ENCODE measurements around the gene PYCARD. TPM values are rescaled to one million over a fixed set of nuclear protein-coding genes. Genes with fewer than 3 reads are reported as not detected.
"Not testable (repeated sequence)": the region's sequence is repeated elsewhere in the genome, so short reads cannot be mapped to it uniquely, and the experiment has no call there.

PYCARD gene
- 88.2 and 147 TPM in 2 replicates for total RNA-seq

DNA sequence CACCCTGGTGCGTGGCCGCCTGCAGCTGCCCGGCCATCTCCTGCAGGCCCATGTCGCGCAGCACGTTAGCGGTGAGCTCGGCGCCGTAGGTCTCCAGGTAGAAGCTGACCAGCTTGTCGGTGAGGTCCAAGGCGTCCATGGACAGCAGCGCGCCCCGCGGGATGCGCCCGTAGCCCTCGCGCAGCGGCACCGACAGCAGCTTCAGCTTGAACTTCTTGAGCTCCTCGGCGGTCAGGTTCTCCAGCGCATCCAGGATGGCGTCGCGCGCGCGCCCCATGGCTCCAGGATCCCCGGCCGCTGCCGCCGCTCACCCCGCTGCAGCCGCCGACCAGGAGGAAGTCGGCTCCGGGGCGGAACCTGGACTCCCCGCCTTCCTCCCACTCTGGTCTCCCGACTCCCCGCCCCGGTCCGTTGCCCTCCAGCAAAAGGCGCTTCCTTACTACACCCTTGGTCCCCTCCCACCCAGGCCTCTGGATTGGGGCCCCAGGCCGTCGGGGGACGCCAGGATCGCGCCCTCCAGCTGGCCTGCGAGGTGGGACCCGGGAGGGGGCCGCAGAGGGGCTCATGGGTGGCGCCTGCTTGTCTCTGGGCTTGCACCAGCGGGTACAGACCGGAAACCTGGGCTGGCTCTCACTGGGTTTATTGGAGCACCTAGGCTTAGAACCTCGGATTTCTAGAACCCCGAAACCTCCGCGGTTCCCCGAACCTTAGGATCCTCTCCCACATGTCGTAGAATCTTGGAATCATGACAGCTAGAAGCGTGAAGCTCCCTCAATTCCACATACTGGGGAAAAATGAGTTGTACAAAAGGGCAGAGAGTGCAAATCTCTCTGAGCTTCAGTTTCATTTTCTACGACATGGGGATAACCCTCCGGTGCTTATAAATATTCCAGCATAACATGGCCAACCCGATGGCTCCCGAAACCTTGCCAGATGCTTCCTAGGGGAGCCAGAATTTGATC lies at the start of gene PYCARD:
TSS of gene PYCARD (minus strand) at position 347 of the 962 bp plus-strand sequence. CDS start at position 277, 70 bp downstream.
- no peaks in the 10 kb centered on the region for H3K27me3 ChIP-seq (ENCODE audit: control insufficient read depth, insufficient read depth, low read length)
- DNase-seq (ENCODE audit: low read depth) = peak; percentile 33
- peak within 1 kb of the TSS; percentile 75 for H3K4me3 ChIP-seq (ENCODE audit: low read depth, low read length)
- no peaks in the 10 kb centered on the region for H3K36me3 ChIP-seq (ENCODE audit: control insufficient read depth, insufficient read depth, low read length)
- TF ChIP-seq, protein P1, sequence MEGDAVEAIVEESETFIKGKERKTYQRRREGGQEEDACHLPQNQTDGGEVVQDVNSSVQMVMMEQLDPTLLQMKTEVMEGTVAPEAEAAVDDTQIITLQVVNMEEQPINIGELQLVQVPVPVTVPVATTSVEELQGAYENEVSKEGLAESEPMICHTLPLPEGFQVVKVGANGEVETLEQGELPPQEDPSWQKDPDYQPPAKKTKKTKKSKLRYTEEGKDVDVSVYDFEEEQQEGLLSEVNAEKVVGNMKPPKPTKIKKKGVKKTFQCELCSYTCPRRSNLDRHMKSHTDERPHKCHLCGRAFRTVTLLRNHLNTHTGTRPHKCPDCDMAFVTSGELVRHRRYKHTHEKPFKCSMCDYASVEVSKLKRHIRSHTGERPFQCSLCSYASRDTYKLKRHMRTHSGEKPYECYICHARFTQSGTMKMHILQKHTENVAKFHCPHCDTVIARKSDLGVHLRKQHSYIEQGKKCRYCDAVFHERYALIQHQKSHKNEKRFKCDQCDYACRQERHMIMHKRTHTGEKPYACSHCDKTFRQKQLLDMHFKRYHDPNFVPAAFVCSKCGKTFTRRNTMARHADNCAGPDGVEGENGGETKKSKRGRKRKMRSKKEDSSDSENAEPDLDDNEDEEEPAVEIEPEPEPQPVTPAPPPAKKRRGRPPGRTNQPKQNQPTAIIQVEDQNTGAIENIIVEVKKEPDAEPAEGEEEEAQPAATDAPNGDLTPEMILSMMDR (IDR thresholded peaks at IDR 0.05; ENCODE audit: insufficient read depth, low read length, severe bottlenecking) = no peak
- FAIRE-seq = no peak

DNA sequence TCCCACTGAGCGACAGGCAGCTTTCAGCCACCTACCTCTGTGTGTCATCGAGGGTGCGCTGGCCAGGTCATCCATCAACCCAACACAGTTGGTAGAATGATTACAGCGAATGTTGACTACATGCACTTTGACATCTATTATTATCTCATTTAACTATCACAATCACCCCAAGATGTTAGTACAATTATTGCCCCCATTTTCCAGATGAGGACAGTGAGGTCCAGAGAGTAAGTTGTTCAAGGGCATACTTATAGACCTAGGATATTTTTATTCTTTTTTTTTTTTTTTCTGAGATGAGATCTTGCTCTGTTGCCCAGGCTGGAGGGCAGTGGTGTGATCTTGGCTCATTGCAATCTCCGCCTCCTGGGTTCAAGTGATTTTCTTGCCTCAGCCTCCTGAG lies 48.9 kb upstream of the PYCARD start:
- TF ChIP-seq, protein P1 (IDR thresholded peaks at IDR 0.05; ENCODE audit: insufficient read depth, low read length, severe bottlenecking) = no peak

DNA sequence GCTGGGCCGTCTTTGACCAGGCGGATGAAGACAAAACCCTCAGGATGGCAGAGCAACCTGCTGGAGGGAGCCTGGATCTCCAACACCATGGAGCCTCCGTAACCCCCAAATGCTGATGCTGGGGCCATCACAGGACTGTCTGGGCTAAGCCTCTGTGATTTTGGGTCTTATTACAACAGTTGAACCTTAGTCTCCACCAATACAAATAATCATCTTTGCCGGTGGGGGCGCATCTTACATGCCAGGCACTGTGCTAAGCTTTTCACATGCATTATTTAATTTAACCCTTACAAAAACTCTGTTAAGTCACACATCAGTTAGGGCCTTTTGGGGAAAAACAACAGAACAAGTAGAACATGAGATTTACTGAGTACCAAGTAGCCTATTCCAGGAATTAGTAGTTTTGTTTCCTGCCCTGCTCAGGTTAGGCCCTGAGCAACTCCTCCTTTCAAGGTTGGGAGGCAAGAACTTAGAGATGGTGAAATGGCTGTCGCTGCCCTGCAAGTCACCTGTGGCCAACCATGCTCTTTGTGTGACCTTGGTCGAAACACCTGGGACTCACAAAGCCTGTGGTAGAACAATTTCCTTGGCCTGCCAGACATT lies 48.3 kb upstream of the PYCARD start:
- H3K27me3 ChIP-seq (ENCODE audit: control insufficient read depth, insufficient read depth, low read length) = no peaks in the 10 kb centered on the region
- TF ChIP-seq, protein P1 (IDR thresholded peaks at IDR 0.05; ENCODE audit: insufficient read depth, low read length, severe bottlenecking) = no peak
- FAIRE-seq = no peak

More for the DNA sequence above, 48.9 kb upstream of the PYCARD start:
- Histone ChIP-seq H3K36me3 (ENCODE audit: control insufficient read depth, insufficient read depth, low read length) (no peaks in the 10 kb centered on the region), H3K4me3 (ENCODE audit: low read depth, low read length) (no peak overlapping the region), H3K27me3 (ENCODE audit: control insufficient read depth, insufficient read depth, low read length) (no peaks in the 10 kb centered on the region)
- FAIRE-seq (no peak), DNase-seq (ENCODE audit: low read depth) (no peak)

DNA sequence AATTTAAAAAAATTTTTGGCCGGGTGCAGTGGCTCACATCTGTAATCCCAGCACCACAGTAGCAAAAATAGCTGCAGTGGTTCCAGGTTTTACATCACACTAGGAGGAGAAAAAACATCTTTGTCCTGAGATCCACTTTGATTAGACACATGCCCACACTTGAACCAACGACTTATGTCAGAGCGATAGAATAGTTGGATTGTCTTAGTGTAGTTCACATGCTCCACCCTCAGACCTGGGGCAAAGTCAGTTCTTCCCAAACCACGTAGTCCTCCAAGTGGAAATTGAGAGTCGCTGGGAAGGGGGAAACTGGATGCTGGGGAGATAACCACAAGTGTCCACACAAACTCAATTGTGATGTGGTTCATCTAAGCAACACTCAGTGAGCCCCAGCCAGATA lies 45.8 kb upstream of the PYCARD start:
- TF ChIP-seq, protein P1 (IDR thresholded peaks at IDR 0.05; ENCODE audit: insufficient read depth, low read length, severe bottlenecking) = no peak
- DNase-seq (ENCODE audit: low read depth) (peak; percentile 17), FAIRE-seq (no peak)
- no peak overlapping the region for H3K4me3 ChIP-seq (ENCODE audit: low read depth, low read length)
- no peaks in the 10 kb centered on the region for H3K36me3 ChIP-seq (ENCODE audit: control insufficient read depth, insufficient read depth, low read length)
- H3K27me3 ChIP-seq (ENCODE audit: control insufficient read depth, insufficient read depth, low read length) = no peaks in the 10 kb centered on the region

More for the DNA sequence above, 48.3 kb upstream of the PYCARD start:
- Histone ChIP-seq H3K36me3 (ENCODE audit: control insufficient read depth, insufficient read depth, low read length) (no peaks in the 10 kb centered on the region), H3K4me3 (ENCODE audit: low read depth, low read length) (no peak overlapping the region)
- DNase-seq (ENCODE audit: low read depth) = no peak

DNA sequence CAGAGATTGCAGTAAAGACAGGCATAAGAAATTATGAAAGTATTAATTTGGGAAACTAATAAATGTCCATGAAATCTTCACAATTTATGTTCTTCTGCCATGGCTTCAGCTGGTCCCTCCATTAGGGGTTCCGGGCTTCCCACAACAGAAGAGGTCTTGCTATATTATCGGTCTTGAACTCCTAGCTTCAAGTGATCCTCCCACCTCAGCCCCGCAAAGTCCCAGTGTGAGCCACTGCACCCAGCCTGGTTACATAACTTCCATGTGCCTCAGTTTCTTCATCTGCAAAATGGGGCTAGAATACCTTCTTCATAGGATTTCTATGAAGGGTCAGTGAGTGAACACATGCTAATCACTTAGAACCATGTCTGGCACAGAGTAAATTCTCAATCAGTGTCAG lies 43.7 kb upstream of the PYCARD start:
- no peak for DNase-seq (ENCODE audit: low read depth)
- H3K27me3 ChIP-seq (ENCODE audit: control insufficient read depth, insufficient read depth, low read length) = no peaks in the 10 kb centered on the region
- TF ChIP-seq, protein P1 (IDR thresholded peaks at IDR 0.05; ENCODE audit: insufficient read depth, low read length, severe bottlenecking) = no peak
- FAIRE-seq = no peak
- H3K36me3 ChIP-seq (ENCODE audit: control insufficient read depth, insufficient read depth, low read length) = no peaks in the 10 kb centered on the region
- H3K4me3 ChIP-seq (ENCODE audit: low read depth, low read length) = no peak overlapping the region

DNA sequence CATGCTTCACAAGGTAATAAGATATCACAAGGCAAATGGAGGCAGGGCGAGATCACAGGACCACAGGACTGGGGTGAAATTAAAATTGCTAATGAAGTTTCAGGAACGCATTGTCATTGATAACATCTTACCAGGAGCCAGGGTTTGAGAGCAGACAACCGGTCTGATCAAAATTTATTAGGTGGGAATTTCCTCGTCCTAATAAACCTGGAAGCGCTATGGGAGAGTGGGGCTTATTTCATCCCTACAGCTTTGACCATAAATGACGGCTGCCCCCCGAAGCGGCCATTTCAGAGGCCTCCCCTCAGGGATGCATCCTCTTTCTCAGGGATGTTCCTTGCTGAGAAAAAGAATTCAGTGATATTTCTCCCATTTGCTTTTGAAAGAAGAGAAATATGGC lies 43.0 kb upstream of the PYCARD start:
- not testable (repeated sequence) for FAIRE-seq; DNase-seq (ENCODE audit: low read depth); H3K36me3 ChIP-seq (ENCODE audit: control insufficient read depth, insufficient read depth, low read length); H3K4me3 ChIP-seq (ENCODE audit: low read depth, low read length); H3K27me3 ChIP-seq (ENCODE audit: control insufficient read depth, insufficient read depth, low read length)
